Non-pigmented ciliary epithelial cell (primary cell): ENCODE measurements around the gene ITIH4.

Experiments
- DNase-seq: peaks from one replicate; pipeline ENCODE4 v3.0.0-alpha.2; 2010; ENCODE audit warnings: low read depth

The ITIH4 gene

DNA sequence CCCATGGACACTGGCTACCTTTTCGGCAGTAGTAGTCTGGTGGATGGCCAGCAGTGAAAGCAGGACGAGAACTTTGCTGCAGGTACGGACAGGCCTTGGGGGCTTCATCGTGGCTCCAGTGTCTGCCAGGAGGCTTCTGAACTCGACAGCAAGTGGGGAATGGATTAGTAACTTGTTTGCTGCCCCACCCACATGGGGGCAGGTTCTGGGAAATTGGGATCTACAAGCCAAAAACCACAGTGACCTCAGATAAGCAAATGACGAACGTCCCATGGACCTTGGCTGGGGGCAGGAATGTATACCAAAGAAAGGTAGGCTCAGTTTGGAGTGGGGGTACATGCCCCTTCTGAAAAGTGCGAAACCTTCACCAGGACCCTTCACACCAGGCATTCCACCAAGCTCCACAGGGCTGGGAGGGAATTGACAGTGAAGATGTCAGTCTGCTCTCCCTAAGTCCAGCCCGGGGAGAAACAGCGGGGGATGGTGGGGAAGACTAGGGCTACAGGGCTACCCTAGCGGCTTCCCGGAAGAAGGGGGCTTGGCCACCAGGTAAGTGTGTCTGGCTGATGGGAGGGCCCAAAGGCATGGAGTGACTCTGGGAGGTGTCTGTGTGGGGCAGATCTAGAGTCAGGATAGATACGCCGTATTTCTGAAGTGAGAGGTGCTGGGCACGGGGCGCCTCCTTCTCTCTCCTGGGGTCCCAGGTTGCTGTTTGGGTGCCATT lies at the start of gene ITIH4:
Gene ITIH4, minus strand, starts transcription at position 138 of the 724 bp plus-strand sequence. Its CDS starts 30 bp downstream, at position 108.
- no peak for DNase-seq

GRCh38 chr3:52880047-52880446 lies 49.6 kb upstream of the ITIH4 start:
- DNase-seq, result no peak

DNA sequence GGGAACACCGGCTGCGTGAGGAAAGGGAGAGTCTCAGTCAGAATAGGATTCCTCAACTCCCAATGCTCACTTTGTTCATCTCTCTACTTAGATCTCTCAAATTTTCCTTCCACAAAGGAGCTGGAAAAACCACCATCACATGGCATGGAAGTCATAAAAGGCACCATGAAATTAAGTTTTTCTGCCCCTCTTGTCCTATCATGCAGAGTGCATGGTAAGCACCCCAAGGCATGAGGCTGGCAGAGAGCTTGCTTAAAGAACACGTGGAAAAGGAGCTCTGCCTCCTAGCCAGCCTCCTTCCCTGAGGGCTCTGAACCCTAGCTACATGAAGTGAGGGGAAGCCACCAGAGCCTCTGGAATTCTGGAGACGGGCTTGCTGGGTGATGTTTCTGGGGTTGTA lies 49.1 kb upstream of the ITIH4 start:
- no peak for DNase-seq

DNA sequence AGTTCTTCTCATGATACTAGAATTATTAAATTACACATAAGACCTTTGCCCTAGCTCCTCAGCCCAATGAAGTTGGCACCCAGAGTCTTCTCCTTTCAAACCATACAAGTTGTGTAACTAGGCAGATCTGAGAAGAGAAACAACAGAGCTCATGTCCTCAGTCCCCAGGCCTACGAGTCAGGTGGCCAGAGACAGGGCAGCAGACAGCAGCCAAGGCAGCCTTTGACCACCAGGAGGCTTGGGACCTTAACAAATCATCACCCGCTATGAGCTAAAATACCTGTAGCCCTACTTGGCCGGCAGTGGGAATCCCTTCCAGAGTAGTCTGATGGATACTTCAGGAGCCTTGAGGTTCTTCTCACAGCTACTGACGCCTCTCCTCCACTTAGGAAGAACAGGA lies 48.6 kb upstream of the ITIH4 start:
- DNase-seq, result no peak

DNA sequence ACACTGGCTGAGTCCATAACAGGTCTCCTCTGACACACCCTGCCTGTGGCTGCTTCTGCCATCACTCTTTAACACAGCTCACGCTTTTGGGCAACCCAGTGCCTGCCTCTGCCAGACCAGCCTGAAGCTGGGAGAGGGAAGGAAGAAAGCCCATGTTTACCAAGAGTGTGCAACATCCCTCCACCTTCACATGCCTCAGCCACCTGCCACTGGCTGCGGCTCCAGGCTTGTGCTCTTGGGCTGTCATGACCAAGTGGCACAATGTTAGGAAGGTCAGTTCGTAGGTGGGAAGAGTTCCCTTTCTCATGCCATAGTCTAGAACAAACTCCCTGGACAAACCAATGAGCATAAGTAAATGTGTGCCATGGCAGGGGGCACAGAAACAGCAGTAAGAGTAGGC lies 46.6 kb upstream of the ITIH4 start:
- DNase-seq, result no peak

DNA sequence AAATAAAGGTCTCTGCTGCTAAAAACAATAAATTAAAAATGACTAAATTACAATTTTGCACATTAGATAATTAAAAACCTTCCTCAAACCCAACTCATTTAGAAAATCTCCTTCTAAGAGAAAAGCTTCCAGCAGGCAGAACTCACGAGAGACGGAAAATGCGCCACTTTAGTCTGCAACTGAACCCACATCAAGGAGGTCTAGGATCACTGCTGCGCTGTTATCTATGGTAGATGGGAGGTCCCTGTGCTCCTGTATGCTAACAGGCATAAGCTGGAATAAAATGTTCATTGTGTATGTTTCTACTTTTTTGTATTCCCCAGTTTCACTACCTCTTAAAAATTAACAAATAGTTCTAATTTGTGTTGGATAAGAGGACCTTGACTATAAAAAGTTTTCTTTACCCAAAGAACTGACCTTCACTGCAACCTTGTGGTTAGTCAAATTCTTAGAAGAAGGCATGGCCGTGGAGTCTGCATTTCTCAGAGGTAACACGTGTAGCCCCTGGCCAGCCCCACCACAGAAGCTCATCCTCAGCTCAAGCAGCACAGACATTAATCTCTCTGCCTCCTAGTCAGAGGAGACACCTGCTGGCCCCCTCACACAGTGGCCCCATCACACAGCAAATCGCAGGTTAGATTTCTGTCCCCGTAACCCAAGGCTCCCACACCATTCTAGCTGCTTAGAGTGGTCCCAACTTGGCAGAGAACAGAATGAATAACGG lies 44.6 kb upstream of the ITIH4 start:
- DNase-seq, result no peak

- DNase-seq, result no peak
Observed at GRCh38 chr3:52874160-52874701, 43.8 kb upstream of the ITIH4 start.

GRCh38 chr3:52873433-52874159 lies 43.1 kb upstream of the ITIH4 start:
- no peak for DNase-seq

GRCh38 chr3:52872245-52872644 lies 41.8 kb upstream of the ITIH4 start:
- no peak for DNase-seq

DNA sequence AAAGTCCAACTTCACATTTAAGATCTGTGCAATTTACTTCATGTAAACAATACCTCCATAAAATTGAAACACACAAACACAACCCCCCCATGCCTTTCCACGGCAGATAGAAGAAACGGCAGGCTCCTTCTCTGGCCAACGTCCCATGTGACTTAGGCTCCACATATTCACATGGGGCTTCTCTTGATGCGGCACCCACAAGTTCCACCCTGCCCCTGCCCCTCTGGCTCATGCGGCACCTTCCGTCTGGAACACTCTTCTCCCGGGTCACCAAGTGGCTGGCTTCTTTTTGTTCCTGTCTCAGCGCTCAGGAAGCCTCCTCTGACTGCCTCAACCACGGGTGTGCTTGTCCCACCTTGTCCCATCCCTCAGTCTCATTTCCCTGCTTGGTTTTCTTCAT lies 41.3 kb upstream of the ITIH4 start:
- DNase-seq, result no peak

DNA sequence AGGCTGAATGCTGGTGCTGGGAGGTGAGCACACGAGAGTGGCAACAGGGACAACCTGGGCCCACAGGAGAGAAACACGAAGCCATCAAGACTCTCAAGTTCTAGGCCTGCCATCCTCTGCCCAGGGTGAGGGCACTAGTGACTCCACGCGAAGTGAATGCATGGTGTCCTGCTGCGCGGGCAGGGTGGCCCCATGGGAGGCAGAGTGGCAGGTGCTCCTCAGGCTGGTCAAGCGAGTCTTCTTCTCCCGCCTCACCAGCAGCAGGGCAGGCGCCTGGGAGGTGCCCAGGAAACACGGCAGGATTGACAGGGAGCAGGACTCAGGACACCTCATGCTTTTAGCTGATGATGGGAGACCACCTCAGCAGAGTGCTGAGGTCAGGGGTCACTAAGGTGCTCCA lies 40.0 kb upstream of the ITIH4 start:
- DNase-seq, result no peak

DNA sequence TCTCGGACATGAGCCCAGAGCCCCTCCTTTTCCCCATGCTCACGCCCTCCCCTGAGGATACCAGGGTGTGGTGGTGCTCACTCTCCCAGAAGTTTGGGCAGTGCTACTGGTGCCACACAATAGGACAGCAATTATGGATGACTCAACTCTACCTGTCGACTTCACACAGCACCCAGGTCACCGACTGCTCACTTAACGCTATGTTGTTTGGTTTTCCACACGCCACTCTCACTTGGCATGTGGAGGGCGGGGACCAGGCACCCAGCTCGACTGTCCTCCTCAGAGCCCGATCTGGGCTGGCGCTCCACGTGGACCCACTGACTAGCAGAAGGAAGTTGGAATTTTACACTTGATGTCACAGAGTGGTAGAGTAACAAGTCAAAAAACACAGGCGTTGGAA lies 36.0 kb upstream of the ITIH4 start:
- no peak for DNase-seq

DNA sequence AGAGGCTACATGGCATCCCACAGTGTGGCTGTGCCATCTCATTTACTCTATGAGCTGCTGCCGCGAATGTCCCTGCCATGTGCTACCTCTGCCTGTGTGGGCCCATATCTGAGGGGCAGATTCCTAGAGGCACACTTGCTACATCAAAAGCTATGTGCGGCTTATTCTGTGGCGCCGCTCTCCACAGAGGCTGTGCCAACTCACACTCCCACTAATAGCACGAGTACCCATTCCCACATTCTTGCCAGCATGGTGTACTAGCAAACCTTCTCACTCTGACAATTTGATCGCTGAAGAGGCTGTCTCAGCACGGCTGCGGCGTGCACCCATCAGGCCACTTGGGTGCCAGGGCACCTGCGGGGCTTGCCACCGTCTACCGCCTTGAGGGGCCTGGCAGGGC lies 35.5 kb upstream of the ITIH4 start:
- DNase-seq, result no peak

GRCh38 chr3:52860424-52860768 lies 29.9 kb upstream of the ITIH4 start:
- DNase-seq, result no peak

DNA sequence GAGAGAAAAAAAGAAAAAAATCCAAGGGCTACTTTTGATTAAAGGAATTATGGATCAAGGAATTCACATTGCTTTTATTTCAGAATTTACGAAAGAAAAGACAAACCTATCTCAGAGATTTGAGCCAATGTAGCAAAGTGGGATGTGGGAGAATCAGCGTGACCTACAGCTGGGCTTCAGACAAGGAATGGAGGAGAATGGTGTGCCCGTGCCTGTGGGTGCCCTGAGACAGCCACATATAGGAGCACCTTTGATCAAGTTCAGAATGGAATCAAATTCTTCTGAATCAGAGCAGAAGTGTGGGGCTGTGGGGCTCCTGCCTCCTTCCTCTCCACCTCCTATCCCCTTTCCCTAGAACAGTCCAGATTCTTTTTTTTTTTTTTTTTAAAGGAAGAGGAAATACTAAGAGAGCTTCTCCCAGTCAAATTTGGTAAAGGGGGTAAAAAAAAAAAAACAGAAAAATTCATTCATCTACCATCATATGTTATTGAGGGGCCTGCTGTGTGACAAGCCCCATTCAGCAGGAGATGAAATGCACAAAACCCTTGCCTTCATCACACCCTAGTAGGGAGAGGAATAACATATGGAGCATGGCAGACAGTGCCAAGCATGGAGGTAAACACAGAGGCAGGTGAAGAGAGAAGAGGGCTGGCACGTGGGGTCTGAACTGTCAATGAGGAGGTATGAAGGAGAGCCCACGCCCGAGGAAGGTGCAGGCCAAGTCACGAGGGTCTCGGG lies 29.4 kb upstream of the ITIH4 start:
- DNase-seq, result no peak

- DNase-seq, result no peak
Observed at GRCh38 chr3:52857864-52858263, 27.4 kb upstream of the ITIH4 start.

GRCh38 chr3:52857133-52857532 lies 26.7 kb upstream of the ITIH4 start:
- no peak for DNase-seq

GRCh38 chr3:52856666-52857065 lies 26.2 kb upstream of the ITIH4 start:
- DNase-seq, result no peak

DNA sequence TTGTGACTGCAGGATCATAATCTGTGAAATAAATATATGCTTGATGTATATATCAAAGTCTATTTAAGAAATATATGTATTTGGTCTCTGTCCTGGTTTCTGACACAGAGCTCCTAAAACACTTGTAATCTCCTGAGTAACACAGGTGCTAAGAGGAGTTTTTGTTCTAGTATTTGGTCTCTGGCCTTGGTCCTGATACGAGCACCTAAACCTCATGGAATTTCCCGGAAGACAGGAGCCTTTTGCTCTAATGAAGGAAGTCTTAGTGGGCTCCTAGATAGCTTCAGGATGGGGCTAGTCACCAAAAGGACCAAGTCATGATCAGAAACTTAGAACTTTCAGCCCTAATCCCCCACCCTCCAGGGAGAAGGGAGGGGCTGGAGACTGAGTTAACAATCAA lies 23.5 kb upstream of the ITIH4 start:
- DNase-seq, result no peak

DNA sequence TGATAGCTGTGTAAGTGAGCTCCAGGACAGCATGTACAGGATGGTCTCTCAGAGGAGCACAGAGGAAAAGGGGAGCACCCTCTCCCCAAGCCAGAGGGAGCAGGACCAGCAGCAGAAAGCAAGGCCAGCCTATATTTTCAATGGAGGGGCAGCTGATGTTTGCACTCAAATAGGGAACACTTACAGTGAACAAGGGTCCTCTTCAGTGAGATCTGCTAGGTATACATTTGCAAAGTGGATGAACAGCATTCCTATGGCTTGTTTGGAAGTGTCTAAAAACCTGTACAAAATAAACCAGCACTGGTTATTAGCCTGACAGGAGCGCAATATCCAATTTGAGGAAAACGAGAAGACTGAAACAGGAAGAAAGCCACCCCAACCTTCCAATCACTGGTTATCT lies 21.9 kb upstream of the ITIH4 start:
- DNase-seq, result no peak

GRCh38 chr3:52851348-52851747 lies 20.9 kb upstream of the ITIH4 start:
- no peak for DNase-seq

GRCh38 chr3:52849656-52850055 lies 19.2 kb upstream of the ITIH4 start:
- DNase-seq, result no peak
